CD14-positive monocyte (primary cell): ENCODE measurements around the gene CACNA1G. TPM values are rescaled to one million over a fixed set of nuclear protein-coding genes. Genes with fewer than 3 reads are reported as not detected.

ENCODE experiments used
- DNase-seq, 3 donors: peaks; one replicate each; pipeline ENCODE4 v3.0.0-alpha.2; 2011 to 2022
- H2AFZ ChIP-seq: 2 replicates; pipeline ENCODE4 v1.6.0; 2012; ENCODE audit warnings: mild to moderate bottlenecking, low read depth, low read length, inconsistent platforms; ENCODE audit not compliant: insufficient read depth, poor library complexity, severe bottlenecking
- H3K27ac ChIP-seq, 2 donors: 1 replicate in 1 of 2; 2 replicates in 1 of 2; pipeline ENCODE4 v1.5.1; 2012 to 2013; ENCODE audit warnings: low read length in 2 of 2, control low read depth in 1 of 2, inconsistent platforms in 1 of 2, low read depth in 1 of 2, mild to moderate bottlenecking in 1 of 2
- H3K27me3 ChIP-seq, 2 donors: one replicate each; pipeline versions ENCODE4 v1.6.0 to v1.6.1; 2011 to 2013; ENCODE audit warnings: low read length in 2 of 2; ENCODE audit not compliant: control insufficient read depth in 2 of 2, insufficient read depth in 2 of 2
- H3K36me3 ChIP-seq, 2 donors: replicated peaks in 1 of 2; 1 replicate in 1 of 2; 2 replicates in 1 of 2; pipeline versions ENCODE4 v1.5.1 to v1.6.1; 2012 to 2013; ENCODE audit warnings: low read length in 2 of 2, control low read depth in 1 of 2, inconsistent platforms in 1 of 2, mild to moderate bottlenecking in 1 of 2; ENCODE audit not compliant: insufficient read depth in 2 of 2, control insufficient read depth in 1 of 2
- H3K4me1 ChIP-seq, 2 donors: 1 replicate in 1 of 2; 2 replicates in 1 of 2; pipeline versions ENCODE4 v1.5.1 to v1.6.1; 2012 to 2013; ENCODE audit warnings: low read length in 2 of 2, control low read depth in 1 of 2, inconsistent platforms in 1 of 2, mild to moderate bottlenecking in 1 of 2, moderate library complexity in 1 of 2; ENCODE audit not compliant: insufficient read depth in 2 of 2, control insufficient read depth in 1 of 2
- H3K4me2 ChIP-seq: replicated peaks from 2 replicates; pipeline ENCODE3; 2012; ENCODE audit warnings: low read length, moderate library complexity, mild to moderate bottlenecking; ENCODE audit not compliant: poor library complexity, severe bottlenecking; ENCODE audit errors: extremely low read depth
- H3K4me3 ChIP-seq, 3 experiments: fragments of 200-600 bp in 1 of 3; sonication (generic) in 1 of 3; replicated peaks in 1 of 3; 1 replicate in 2 of 3; 2 replicates in 1 of 3; pipeline ENCODE4 v1.5.1; 2011 to 2013; ENCODE audit warnings: low read length in 3 of 3, mild to moderate bottlenecking in 3 of 3, control low read depth in 2 of 3, low read depth in 2 of 3, inconsistent platforms in 1 of 3, moderate library complexity in 1 of 3
- H3K79me2 ChIP-seq: 2 replicates; pipeline ENCODE4 v1.6.0; 2012; ENCODE audit warnings: mild to moderate bottlenecking, control low read depth, inconsistent platforms, low read length, moderate library complexity; ENCODE audit not compliant: insufficient read depth
- H3K9ac ChIP-seq: 2 replicates; pipeline ENCODE4 v1.6.0; 2017; ENCODE audit warnings: low read length, mild to moderate bottlenecking; ENCODE audit not compliant: insufficient read depth, poor library complexity, severe bottlenecking
- H3K9me3 ChIP-seq, 2 donors: replicated peaks in 1 of 2; 1 replicate in 1 of 2; 2 replicates in 1 of 2; pipeline versions ENCODE4 v1.5.1 to v1.6.1; 2012 to 2013; ENCODE audit warnings: low read length in 2 of 2, control low read depth in 1 of 2; ENCODE audit not compliant: control insufficient read depth in 1 of 2, insufficient read depth in 1 of 2
- H4K20me1 ChIP-seq: 2 replicates; pipeline ENCODE4 v1.6.0; 2012; ENCODE audit warnings: mild to moderate bottlenecking, low read length, control low read depth, moderate library complexity; ENCODE audit not compliant: insufficient read depth
- H3K27ac Mint-ChIP-seq, 7 donors: one replicate each; pipeline ENCODE4 v1.8.0; 2020; ENCODE audit warnings: mild to moderate bottlenecking in 7 of 7, mixed read lengths in 7 of 7, moderate library complexity in 6 of 7, inconsistent platforms in 2 of 7
- H3K27me3 Mint-ChIP-seq, 3 donors: one replicate each; pipeline ENCODE4 v1.8.0; 2021 to 2022; ENCODE audit warnings: low read depth in 3 of 3, mild to moderate bottlenecking in 3 of 3, mixed read lengths in 3 of 3, moderate library complexity in 3 of 3, inconsistent platforms in 1 of 3
- H3K36me3 Mint-ChIP-seq, 2 donors: one replicate each; pipeline ENCODE4 v1.8.0; 2020; ENCODE audit warnings: mixed read lengths in 2 of 2, inconsistent platforms in 1 of 2, mild to moderate bottlenecking in 1 of 2
- H3K4me1 Mint-ChIP-seq: one replicate; pipeline ENCODE4 v1.8.0; 2020; ENCODE audit warnings: mild to moderate bottlenecking, mixed read lengths
- H3K4me3 Mint-ChIP-seq, 2 donors: one replicate each; pipeline ENCODE4 v1.8.0; 2020; ENCODE audit warnings: mild to moderate bottlenecking in 2 of 2, mixed read lengths in 2 of 2, moderate library complexity in 1 of 2
- H3K9me3 Mint-ChIP-seq, 7 donors: one replicate each; pipeline ENCODE4 v1.8.0; 2020 to 2022; ENCODE audit warnings: mixed read lengths in 7 of 7, mild to moderate bottlenecking in 6 of 7, moderate library complexity in 6 of 7, inconsistent platforms in 2 of 7
- WGBS: methylation state at CpG from one replicate; pipeline ENCODE4 v1.1.5; 2013; ENCODE audit warnings: missing lambda C conversion rate; ENCODE audit not compliant: insufficient coverage; 5-methylcytosine and 5-hydroxymethylcytosine counted together
- intact Hi-C, 2 donors: fragments of 100-400 bp; cut with micrococcal nuclease; formaldehyde crosslinking; loops; one replicate each; pipeline versions ENCODE4 v1.15.0 to v1.15.1; 2023
- polyA plus RNA-seq, 3 donors: library from polyadenylated mRNA; depleted of rRNA in 1 of 3; unstranded in 2 of 3; stranded (reverse) in 1 of 3; fragments of 300-500 nt in 2 of 3; fragments of >200 nt in 1 of 3; fragmentation: Illumina TruSeq in 2 of 3; gene quantifications; 1 replicate in 2 of 3; 2 replicates in 1 of 3; pipeline ENCODE4 v1.2.3, GENCODE V29; 2012 to 2021
- TF ChIP-seq, protein P1 (sequence below): fragments of 200-600 bp; IDR thresholded peaks from one replicate; pipeline ENCODE4 v1.8.0; 2022; ENCODE audit warnings: antibody characterized with exemption, mild to moderate bottlenecking

The CACNA1G gene
- polyA plus RNA-seq, 3 donors = 0.03 TPM; not detected in 2

DNA sequence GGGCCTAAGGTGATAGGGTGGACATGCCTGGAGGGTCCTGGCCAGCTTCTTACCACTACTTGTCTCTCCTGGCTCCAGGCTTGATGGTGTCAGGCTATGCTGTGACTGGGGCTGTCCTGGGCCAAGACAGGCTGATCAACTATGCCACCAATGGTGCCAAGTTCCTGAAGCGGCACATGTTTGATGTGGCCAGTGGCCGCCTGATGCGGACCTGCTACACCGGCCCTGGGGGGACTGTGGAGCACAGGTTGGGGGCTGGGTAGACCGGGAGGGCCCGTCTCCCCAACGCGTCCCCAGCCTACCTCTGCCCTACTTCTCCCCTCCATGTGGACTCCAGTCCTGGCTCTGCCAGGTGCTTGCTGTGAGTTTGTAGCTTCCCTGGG is 9.1 kb upstream of the CACNA1G start:
- H3K79me2 ChIP-seq = no peaks in the 10 kb centered on the region
- H2AFZ ChIP-seq = no peak overlapping the region
- TF ChIP-seq, protein P1, sequence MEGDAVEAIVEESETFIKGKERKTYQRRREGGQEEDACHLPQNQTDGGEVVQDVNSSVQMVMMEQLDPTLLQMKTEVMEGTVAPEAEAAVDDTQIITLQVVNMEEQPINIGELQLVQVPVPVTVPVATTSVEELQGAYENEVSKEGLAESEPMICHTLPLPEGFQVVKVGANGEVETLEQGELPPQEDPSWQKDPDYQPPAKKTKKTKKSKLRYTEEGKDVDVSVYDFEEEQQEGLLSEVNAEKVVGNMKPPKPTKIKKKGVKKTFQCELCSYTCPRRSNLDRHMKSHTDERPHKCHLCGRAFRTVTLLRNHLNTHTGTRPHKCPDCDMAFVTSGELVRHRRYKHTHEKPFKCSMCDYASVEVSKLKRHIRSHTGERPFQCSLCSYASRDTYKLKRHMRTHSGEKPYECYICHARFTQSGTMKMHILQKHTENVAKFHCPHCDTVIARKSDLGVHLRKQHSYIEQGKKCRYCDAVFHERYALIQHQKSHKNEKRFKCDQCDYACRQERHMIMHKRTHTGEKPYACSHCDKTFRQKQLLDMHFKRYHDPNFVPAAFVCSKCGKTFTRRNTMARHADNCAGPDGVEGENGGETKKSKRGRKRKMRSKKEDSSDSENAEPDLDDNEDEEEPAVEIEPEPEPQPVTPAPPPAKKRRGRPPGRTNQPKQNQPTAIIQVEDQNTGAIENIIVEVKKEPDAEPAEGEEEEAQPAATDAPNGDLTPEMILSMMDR = no peak
- Mint-ChIP-seq H3K4me1 (peaks cover 11% of the 10 kb centered on the region), H3K36me3 (peaks cover 11 to 13% of the 10 kb centered on the region in 2 donors), H3K27ac (no peak overlapping the region), H3K27me3 (peaks cover 0 to 2% (median 0%) of the 10 kb centered on the region in 3 donors), H3K9me3 (no peaks in the 10 kb centered on the region), H3K4me3 (no peak overlapping the region)
- no peaks in the 10 kb centered on the region for H4K20me1 ChIP-seq
- DNase-seq = no peak
- 85% methylated on average over 4 of the region's 8 CpGs for WGBS
- H3K36me3 ChIP-seq = peaks cover 7 to 20% of the 10 kb centered on the region in 2 donors
- intact Hi-C loops = loop anchor here in 1 of 2 donors (5.0 kb wide), 1 partner anchor 131 kb away; no protein-coding TSS in a partner anchor
- no peaks in the 10 kb centered on the region for H3K9me3 ChIP-seq
- H3K4me3 ChIP-seq = no peak overlapping the region
- H3K9ac ChIP-seq = no peak overlapping the region
- peaks cover 11 to 17% of the 10 kb centered on the region in 2 donors for H3K4me1 ChIP-seq
- H3K27me3 ChIP-seq = no peaks in the 10 kb centered on the region
- no peak overlapping the region for H3K27ac ChIP-seq
- no peak overlapping the region for H3K4me2 ChIP-seq

DNA sequence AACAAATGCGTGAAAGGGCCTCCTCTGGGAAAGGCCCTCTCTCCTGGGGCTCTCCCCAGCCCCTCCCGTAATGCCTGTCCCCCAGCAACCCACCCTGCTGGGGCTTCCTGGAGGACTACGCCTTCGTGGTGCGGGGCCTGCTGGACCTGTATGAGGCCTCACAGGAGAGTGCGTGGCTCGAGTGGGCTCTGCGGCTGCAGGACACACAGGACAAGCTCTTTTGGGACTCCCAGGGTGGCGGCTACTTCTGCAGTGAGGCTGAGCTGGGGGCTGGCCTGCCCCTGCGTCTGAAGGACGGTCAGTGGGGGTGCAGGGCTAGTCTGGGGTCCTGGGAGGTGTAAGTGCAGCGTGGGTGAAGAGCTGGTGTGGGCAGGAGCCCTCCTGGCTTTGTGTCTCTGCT is 8.6 kb upstream of the CACNA1G start:
- no peaks in the 10 kb centered on the region for H3K9me3 ChIP-seq
- Mint-ChIP-seq H3K4me1 (peaks cover 9% of the 10 kb centered on the region), H3K27ac (no peak overlapping the region), H3K9me3 (no peaks in the 10 kb centered on the region), H3K4me3 (no peak overlapping the region), H3K36me3 (peaks cover 11 to 13% of the 10 kb centered on the region in 2 donors), H3K27me3 (peaks cover 0 to 5% (median under 1%) of the 10 kb centered on the region in 3 donors)
- peaks cover 8 to 13% of the 10 kb centered on the region in 2 donors for H3K4me1 ChIP-seq
- H3K36me3 ChIP-seq = peaks cover 7 to 20% of the 10 kb centered on the region in 2 donors
- WGBS = 95% methylated on average over 10 of the region's 12 CpGs
- peaks cover 0 to 3% of the 10 kb centered on the region in 2 donors for H3K27me3 ChIP-seq
- no peak overlapping the region for H3K27ac ChIP-seq
- H3K9ac ChIP-seq = no peak overlapping the region
- H2AFZ ChIP-seq = no peak overlapping the region
- no peak overlapping the region for H3K4me2 ChIP-seq
- H3K4me3 ChIP-seq = no peak overlapping the region
- DNase-seq = no peak
- TF ChIP-seq, protein P1 = no peak
- no peaks in the 10 kb centered on the region for H4K20me1 ChIP-seq
- intact Hi-C loops = loop anchor here in 1 of 2 donors (5.0 kb wide), 1 partner anchor 130 kb away; no protein-coding TSS in a partner anchor
- H3K79me2 ChIP-seq = no peaks in the 10 kb centered on the region
